Cardiac septum (tissue), 1 donor: Measurements from ENCODE around the gene LRRC66. TPM values are rescaled to one million over a fixed set of nuclear protein-coding genes. Genes with fewer than 3 reads are reported as not detected.

Experiments
- DNase-seq: peaks from one replicate; pipeline ENCODE4 v3.0.0-alpha.2; 2020; ENCODE audit warnings: low spot score
- intact Hi-C: fragments of 100-400 bp; cut with DNase I; formaldehyde crosslinking; loops from one replicate; pipeline ENCODE4 v1.14.0; 2022
- long read RNA-seq: library from polyadenylated mRNA; unstranded; transcript quantifications from one replicate; pipeline ENCODE4 v2.0.0, GENCODE V29; 2021
- total RNA-seq: library from RNA; stranded (reverse); fragmentation: NEBNext Ultra II Directional; extraction: Animal tissue kit (Norgen Biotek cat#: 25700); gene quantifications from one replicate; pipeline ENCODE4 v1.2.1, GENCODE V29; 2021
- donor health status: DM: no; HTN: no; CAD: no.

LRRC66 gene
- 0.86 TPM for total RNA-seq
- long read RNA-seq, result 0 reads

DNA sequence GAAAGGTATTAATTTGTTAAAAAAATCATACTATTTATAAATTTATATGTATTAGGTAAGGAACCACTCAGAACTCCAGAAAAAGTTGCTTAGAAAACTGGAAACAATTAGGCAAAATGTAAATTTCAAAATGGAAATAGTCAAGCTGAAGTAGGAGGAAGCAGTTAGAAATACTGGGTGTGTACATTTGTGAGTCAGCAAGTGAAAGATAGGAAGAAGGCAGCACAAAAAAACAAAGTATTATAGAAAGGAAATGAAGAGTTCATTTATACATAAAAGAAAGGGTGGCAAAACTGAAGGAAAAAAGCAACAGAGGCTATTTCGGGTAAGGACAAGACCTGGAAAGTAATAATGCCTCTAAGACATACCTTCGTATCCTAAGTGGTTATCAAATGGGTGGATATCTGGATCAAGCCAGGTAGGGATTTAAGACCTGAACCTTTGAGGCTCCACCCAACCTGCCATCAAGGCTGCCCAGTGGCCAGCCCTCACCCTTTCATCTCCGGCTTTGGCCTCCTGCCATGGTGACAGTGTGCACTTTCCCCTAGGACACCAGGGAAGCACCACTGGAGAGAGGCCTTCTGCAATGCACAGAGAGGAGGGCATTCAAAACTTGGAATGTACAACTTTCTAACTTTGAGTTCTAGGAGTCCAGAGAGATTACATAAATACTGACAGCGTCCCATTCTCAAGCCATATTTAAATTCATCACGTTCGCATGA is at the start of gene LRRC66:
Gene LRRC66, minus strand, starts transcription at position 428 of the 722 bp plus-strand sequence. CDS start 2,750 bp downstream, outside the sequence.
- no peak for DNase-seq
- intact Hi-C loops, result loop anchor here (10.0 kb wide), 1 partner anchor 125 kb away; no protein-coding TSS in a partner anchor

DNA sequence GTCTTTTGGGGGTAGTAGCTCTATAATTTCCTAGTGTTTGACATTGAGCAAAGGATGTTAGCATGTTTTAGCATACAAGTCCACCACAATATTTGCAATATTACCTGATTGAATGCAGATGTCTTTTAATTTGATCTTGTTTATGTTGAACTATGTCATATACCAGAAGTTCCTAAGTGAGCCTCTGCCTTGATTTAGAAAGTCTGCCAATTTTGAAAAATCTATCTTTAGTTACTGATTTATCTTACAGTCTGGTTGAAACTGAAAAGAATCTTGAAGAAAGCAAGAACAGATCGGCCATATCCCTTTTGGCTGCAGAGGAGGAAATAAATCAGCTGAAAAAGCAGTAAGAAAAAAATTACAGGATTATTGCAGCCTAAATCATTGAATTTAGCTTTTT is 49.4 kb upstream of the LRRC66 start:
- DNase-seq, result no peak
- intact Hi-C loops, result no loop called here

- no peak for DNase-seq
- intact Hi-C loops, result no loop called here
Measured at GRCh38 chr4:52059372-52059771, 39.2 kb upstream of the LRRC66 start.

DNA sequence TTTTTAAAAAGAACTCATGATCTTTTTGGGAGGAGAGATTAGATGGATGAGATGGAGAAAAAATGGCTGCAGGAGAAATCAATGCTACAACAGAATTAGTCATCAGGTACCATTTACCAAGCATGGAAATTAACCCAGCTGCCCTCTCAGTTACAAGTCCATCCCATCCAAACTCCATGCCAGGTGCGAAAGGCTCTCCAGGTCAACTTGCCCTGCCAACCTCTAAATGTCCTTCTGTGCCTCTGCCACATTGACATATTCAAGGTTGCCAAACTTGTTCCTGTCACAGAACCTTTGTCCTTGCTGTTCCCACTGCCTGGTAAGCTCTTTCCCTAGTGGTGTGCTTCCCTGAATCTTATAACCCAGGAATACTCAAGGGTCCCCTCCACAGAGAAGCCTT is 38.1 kb upstream of the LRRC66 start:
- intact Hi-C loops, result no loop called here
- DNase-seq, result no peak

GRCh38 chr4:52057196-52057595 is 37.0 kb upstream of the LRRC66 start:
- intact Hi-C loops, result no loop called here
- no peak for DNase-seq

DNA sequence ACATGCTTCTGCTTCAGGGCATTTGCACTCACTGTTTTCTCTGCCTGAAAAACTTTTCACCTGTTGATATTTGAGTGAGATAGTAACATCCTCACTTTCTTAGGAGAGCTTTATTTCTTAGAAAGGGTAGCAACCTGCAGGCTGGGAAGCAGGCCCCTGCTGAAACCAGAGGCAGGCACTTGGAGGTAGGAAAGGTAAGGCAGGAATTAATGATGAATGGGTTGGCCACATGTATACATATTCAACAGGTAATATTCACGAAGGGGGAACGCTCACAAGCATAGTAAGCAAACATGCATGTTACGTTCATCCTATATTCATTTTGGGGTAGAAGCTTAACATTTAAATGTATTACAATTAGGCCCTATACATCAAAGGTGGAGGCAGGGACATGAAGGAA is 34.1 kb upstream of the LRRC66 start:
- DNase-seq, result no peak
- intact Hi-C loops, result no loop called here

DNA sequence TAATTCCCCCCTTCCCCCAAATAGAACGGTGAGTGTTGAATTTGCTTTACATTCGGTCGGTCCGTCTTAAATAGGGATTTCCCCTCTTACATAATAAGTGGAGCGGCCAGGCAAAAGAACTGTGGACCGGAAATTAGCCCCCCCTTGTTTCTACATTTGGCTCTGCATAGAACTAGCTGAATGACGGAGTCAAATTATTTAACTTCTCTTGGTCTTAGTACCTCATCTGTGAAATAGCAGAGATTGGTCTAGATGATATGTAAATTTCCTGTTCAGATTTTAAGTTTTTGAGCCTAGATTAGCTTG is 32.3 kb upstream of the LRRC66 start:
- DNase-seq, result no peak
- intact Hi-C loops, result no loop called here

DNA sequence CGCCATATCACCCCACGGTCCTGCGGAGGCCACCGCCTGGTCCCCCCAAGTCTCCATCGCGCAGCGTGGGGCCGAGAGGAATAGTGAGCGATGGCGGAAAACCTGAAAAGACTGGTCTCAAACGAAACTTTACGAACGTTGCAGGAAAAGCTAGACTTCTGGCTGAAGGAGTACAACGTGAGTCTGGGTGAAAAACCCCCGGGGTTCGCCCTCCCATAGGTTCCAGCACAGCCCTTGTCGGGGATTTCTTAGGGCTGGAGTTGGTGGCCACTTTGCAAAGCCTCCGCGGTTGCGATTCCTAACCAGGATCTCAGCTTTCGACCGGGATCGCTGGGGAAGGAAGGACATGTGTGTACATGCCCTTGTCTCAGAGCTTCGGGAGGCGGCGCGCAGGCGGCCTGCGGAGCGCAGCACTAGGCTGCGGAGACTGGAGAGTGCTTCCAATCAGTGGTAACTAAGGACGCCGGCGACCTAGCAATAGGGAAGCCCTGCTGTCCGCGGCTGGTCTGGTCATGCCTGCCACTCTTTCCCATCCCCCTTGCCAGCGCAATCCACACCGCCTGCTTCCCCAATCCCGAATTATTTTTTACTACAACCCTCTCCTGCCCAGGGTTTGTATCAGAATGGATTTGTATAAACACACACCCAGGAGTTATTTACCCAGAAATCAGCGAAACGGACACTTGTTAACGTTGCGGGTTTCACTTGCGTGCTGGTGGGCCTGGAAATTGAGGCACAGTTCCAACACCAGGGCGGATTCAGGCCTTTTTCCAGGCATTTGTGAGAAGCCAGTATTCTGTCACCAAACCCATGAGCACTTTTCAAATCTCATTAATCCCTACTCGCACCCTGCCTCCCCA is 31.7 kb upstream of the LRRC66 start:
- no peak for DNase-seq
- intact Hi-C loops, result no loop called here

- intact Hi-C loops, result no loop called here
Measured at GRCh38 chr4:52051213-52051614, 31.1 kb upstream of the LRRC66 start, which contains the start of gene SPATA18. Gene SPATA18, plus strand, starts transcription at chr4:52051304. Its CDS starts 401 bp downstream, at chr4:52051705.

GRCh38 chr4:52049266-52049665 is 29.1 kb upstream of the LRRC66 start:
- intact Hi-C loops, result no loop called here
- no peak for DNase-seq

More at GRCh38 chr4:52051213-52051614, 31.1 kb upstream of the LRRC66 start, which contains the start of gene SPATA18:
- no peak for DNase-seq

DNA sequence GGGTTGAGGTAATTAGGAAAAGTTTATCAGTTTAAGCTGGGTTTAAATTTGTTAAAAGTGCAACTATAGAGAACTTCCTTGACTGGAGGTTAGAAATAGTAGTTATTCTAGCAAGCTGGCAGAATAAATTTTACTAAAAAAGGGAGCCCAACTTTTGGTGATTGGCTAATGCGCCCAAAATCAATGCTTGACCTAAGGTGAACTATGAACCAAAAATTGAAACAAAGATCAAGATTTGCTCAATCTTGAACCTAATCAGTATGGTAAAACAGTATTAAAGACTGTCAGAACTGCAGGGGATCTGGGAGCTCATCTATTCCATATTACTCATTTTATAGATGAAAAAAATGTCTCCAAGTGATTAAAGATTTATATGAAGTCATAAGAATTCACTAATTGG is 24.9 kb upstream of the LRRC66 start:
- intact Hi-C loops, result no loop called here
- no peak for DNase-seq

- peak; percentile 87 for DNase-seq
- intact Hi-C loops, result loop anchor here (5.0 kb wide), 1 partner anchor 196 kb away; the partner anchor contains the start of gene DCUN1D4
Measured at GRCh38 chr4:52038103-52038912, 18.1 kb upstream of the LRRC66 start, which contains the start of gene SGCB. Gene SGCB, minus strand, starts transcription at chr4:52038299. Its CDS starts 40 bp downstream, at chr4:52038259.

GRCh38 chr4:52037689-52038102 is 17.5 kb upstream of the LRRC66 start:
- no peak for DNase-seq
- intact Hi-C loops, result loop anchor here (5.0 kb wide), 1 partner anchor 195 kb away; the partner anchor contains the start of gene DCUN1D4

- intact Hi-C loops, result loop anchor here (5.0 kb wide), 1 partner anchor 195 kb away; the partner anchor contains the start of gene DCUN1D4
- no peak for DNase-seq
Measured at GRCh38 chr4:52036886-52037530, 16.8 kb upstream of the LRRC66 start.

GRCh38 chr4:52035190-52035589 is 15.0 kb upstream of the LRRC66 start:
- intact Hi-C loops, result loop anchor here (5.0 kb wide), 1 partner anchor 193 kb away; the partner anchor contains the start of gene DCUN1D4
- no peak for DNase-seq

GRCh38 chr4:52032005-52032404 is 11.8 kb upstream of the LRRC66 start:
- intact Hi-C loops, result no loop called here
- no peak for DNase-seq

DNA sequence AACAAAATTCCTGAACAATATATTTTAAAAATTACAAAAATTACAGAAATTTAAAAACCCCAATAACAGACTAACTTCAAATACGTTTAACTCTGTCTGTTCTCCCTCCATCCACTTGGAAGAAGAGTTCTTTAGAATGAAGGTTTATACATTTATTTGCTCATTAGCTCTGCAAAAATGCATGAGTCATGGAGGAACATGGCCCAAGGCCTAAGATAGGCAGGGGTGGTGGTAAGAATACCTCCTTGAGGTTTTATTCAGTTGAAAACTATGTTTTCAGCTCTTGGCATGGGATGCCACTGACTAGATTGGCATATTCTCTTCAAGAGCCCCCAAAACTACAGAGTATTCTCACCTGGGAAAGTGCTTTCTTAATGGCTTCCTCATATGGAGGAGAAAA is 8.8 kb upstream of the LRRC66 start:
- intact Hi-C loops, result loop anchor here (10.0 kb wide), 1 partner anchor 134 kb away; no protein-coding TSS in a partner anchor
- no peak for DNase-seq

DNA sequence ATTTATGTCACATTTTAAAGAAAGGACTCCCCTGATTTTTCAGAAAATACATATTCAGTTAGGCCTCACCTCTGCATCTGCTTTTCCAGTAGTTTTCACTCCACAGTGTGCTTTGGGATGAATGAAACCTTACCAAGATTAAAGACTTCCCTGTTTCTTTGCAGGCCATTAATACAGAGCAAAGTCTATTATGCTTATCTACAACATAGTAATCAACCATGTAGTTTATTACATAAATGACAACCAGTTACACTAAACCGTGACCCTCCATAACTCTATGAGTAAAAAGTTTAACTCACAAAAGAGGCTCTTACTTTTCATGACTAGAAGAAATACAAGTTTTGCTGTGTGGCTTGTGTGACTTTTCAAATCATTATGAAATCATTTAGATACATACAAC is 2.3 kb downstream of the LRRC66 start:
- intact Hi-C loops, result no loop called here
- no peak for DNase-seq

DNA sequence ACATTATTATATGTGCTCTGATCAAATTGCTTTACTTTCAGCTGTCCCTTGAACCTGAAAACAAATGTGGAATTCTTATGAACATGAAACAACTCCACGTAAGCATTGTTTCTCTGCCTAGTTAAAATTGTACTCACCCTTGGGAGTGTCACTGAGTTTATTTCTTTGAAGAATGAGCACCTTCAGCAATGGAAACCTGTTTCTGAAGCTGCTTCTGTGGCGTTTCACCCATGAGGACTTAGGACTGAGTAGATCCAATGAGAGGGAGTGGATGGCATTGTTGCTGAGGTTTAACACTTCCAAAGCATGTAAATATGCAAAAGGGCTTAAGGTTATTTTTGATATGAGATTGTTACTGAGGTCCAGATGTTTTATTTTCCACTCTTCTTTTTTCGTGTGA is 3.2 kb downstream of the LRRC66 start:
- DNase-seq, result no peak
- intact Hi-C loops, result no loop called here
